GM12874 (cell line): ENCODE data around the gene MRPL51.

Experiments
- TF ChIP-seq, protein P1 (sequence below): IDR thresholded peaks from 2 replicates; pipeline ENCODE4 v1.5.1; 2011; ENCODE audit warnings: low read depth, mild to moderate bottlenecking, control low read depth, low read length, moderate library complexity; ENCODE audit not compliant: insufficient read depth

Gene MRPL51

DNA sequence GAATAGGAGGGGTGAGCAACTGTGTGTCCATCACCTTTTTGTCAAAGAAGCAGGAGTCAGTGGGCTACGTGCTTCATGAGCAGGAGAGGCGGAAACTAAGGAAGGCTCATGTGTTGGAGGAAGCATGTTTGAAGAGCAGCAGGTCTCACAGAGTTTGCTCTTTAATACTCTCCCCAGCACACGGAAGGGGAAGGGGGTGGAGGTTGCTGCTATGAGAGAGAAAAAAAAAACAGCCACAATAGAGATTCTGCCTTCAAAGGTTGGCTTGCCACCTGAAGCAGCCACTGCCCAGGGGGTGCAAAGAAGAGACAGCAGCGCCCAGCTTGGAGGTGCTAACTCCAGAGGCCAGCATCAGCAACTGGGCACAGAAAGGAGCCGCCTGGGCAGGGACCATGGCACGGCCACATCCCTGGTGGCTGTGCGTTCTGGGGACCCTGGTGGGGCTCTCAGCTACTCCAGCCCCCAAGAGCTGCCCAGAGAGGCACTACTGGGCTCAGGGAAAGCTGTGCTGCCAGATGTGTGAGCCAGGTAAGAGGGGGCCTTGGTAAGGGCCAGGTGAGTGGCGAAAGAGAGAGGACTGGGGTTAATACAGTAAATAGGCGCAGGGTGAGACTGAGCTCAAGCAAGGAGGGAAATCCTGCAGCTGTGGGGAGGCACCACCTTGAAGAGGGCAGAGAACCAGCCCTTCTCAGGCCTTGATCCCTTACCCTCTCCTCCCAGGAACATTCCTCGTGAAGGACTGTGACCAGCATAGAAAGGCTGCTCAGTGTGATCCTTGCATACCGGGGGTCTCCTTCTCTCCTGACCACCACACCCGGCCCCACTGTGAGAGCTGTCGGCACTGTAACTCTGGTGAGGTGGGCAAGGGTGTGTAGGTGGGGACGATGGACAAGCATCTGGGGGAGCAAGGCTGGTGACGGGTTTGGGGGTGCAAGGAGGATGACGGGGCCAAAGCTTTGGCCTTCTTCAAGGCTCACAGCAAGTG is 48.1 kb downstream of the MRPL51 start, which contains the start of gene CD27:
Gene CD27 (plus strand): TSS at position 252 of the 985 bp plus-strand sequence. CDS start 141 bp downstream, at position 393.
- TF ChIP-seq, protein P1, sequence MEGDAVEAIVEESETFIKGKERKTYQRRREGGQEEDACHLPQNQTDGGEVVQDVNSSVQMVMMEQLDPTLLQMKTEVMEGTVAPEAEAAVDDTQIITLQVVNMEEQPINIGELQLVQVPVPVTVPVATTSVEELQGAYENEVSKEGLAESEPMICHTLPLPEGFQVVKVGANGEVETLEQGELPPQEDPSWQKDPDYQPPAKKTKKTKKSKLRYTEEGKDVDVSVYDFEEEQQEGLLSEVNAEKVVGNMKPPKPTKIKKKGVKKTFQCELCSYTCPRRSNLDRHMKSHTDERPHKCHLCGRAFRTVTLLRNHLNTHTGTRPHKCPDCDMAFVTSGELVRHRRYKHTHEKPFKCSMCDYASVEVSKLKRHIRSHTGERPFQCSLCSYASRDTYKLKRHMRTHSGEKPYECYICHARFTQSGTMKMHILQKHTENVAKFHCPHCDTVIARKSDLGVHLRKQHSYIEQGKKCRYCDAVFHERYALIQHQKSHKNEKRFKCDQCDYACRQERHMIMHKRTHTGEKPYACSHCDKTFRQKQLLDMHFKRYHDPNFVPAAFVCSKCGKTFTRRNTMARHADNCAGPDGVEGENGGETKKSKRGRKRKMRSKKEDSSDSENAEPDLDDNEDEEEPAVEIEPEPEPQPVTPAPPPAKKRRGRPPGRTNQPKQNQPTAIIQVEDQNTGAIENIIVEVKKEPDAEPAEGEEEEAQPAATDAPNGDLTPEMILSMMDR, result no peak

DNA sequence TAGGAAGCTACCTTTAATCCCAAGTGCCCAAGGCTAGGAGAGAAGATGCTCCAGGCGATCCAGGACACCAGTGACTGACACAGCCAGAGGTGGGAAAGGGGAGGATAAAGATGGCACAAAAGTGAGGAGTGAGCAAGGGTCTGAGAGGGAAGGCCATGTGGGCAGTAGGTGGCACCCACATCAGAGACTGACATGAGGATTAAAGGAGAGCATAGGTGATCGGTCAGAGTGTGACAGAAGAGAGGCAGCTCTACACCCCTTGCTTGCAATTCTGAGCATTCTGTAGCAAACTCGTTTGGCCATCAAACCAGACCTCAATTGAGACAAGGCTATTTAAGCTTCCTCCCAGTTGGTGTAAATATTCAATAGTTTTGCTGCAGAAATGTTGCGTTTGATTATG is 49.0 kb downstream of the MRPL51 start:
- TF ChIP-seq, protein P1, result no peak

DNA sequence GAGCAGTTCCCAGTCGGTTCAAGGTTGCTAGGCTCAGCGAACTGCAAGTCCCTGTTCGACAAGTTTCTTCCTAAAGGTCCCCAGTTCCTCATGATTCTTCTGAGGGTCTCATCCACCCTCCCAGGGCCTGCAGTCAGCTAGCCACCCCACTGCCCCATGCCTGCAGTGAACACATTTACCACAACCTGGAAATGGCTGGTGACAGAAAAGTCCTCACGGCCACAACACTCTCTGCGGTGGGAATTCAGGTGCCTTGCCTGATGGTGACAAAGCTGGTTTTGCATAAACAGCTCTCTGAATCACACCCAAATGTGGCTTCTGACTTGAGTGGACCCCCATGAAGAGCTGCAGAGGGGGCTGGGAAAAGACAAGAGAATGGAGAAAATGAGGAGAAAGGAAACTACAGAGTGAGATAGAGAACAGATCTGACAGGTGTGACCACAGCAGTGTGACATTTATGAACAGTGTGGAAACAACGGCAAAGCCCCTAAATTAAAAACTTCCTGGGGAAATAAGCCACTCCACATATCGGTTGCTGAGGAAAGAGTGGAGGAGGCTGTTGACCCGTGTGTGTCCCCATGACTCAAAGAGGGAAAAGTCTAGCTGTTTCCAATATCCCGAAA is 49.6 kb downstream of the MRPL51 start:
- TF ChIP-seq, protein P1, result no peak

DNA sequence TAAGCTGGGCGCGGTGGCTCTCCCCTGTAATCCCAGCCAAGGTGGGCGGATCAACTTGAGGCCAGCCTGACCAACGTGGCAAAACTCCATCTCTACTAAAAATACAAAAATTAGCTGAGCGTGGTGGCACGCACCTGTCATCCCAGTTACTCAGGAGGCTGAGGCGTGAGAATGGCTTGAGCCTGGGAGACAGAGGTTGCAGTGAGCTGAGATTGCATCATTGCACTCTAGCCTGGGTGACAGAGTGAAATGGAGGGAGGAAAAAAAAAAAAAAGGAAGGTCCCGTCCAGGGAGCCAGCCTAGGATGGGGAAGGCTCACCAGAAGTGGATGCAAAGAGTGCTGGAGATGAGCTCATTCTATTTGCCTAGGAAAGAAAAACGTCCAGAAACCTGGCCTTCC is 50.2 kb downstream of the MRPL51 start:
- TF ChIP-seq, protein P1, result no peak
